ENCODE data around the gene KLF2. TPM values are rescaled to one million over a fixed set of nuclear protein-coding genes. Genes with fewer than 3 reads are reported as not detected.

The KLF2 gene
- polyA plus RNA-seq, 4 donors, result 1.1 to 25.4 (median 6.5) TPM

DNA sequence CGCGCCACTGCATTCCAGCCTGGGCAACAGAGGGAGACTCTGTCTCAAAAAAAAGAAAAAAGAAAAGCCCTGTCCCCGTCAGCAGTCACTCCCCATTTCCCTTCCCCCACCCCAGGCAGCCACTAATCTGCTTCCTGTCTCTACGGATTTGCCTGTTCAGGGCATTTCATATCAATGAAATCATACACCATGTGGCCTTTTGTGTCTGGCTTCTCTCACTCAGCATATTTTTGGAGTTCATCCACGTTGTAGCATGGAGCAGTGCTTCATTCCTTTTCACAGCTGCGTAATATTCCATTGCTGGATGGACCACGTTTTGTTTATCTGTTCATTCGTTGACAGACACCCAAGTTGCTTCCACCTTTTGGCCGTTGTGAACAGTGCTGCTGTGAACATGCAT is 36.1 kb upstream of the KLF2 start:
- H3K9me3 ChIP-seq (ENCODE audit: control insufficient read depth in 2 of 2, insufficient read depth in 1 of 2, low read depth in 1 of 2, low read length in 1 of 2), result no peaks in the 10 kb centered on the region
- no peak for FAIRE-seq
- H3K27me3 ChIP-seq (ENCODE audit: control insufficient read depth in 3 of 3, insufficient read depth in 3 of 3, low read length in 3 of 3), result peaks cover 0 to 6% (median 2%) of the 10 kb centered on the region in 3 donors
- H3K4me1 ChIP-seq (ENCODE audit: control insufficient read depth in 3 of 3, insufficient read depth in 2 of 3, low read depth in 1 of 3, low read length in 2 of 3), result peaks cover 0 to 15% (median 4%) of the 10 kb centered on the region in 3 donors
- 66 to 75% (median 68%) methylated on average over 9 of the region's 9 CpGs for WGBS, 3 donors
- H3K36me3 ChIP-seq (ENCODE audit: control insufficient read depth in 3 of 3, insufficient read depth in 2 of 3, low read depth in 1 of 3, low read length in 3 of 3), result no peaks in the 10 kb centered on the region
- H3K4me3 ChIP-seq (ENCODE audit: low read depth in 1 of 3, low read length in 3 of 3), result no peak overlapping the region
- no peak for DNase-seq
- no peak overlapping the region for H3K27ac ChIP-seq (ENCODE audit: low read depth in 1 of 3, low read length in 2 of 3)

DNA sequence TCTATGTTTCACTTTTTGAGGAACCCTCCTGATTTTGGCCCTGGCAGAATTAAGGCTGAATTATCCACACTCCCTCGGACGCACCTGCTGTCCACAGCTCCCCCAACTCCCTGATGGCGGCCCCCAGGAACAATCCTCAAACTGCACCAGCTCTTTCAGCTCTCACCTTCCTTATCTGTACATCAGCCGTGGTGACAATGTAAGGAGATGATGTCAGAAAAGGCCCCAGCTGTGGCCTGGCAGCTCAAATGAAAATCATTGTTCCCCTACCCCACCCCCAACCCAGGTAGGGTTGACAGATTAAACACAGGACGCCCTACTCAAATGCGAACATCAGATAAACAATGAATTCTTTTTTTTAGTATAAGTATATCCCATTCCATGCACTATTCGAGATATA is 35.0 kb upstream of the KLF2 start:
- Histone ChIP-seq H3K4me1 (ENCODE audit: control insufficient read depth in 3 of 3, insufficient read depth in 2 of 3, low read depth in 1 of 3, low read length in 2 of 3) (peaks cover 0 to 19% (median 0%) of the 10 kb centered on the region in 3 donors), H3K9me3 (ENCODE audit: control insufficient read depth in 2 of 2, insufficient read depth in 1 of 2, low read depth in 1 of 2, low read length in 1 of 2) (no peaks in the 10 kb centered on the region), H3K36me3 (ENCODE audit: control insufficient read depth in 3 of 3, insufficient read depth in 2 of 3, low read depth in 1 of 3, low read length in 3 of 3) (no peaks in the 10 kb centered on the region), H3K4me3 (ENCODE audit: low read depth in 1 of 3, low read length in 3 of 3) (no peak overlapping the region), H3K27me3 (ENCODE audit: control insufficient read depth in 3 of 3, insufficient read depth in 3 of 3, low read length in 3 of 3) (peaks cover 0 to 4% (median 2%) of the 10 kb centered on the region in 3 donors), H3K27ac (ENCODE audit: low read depth in 1 of 3, low read length in 2 of 3) (no peak overlapping the region)
- no peak for DNase-seq
- WGBS, 3 donors, result 70 to 78% (median 77%) methylated on average over 7 of the region's 7 CpGs
- no peak for FAIRE-seq

- DNase-seq, result no peak
- 78 to 84% (median 82%) methylated on average over 10 of the region's 10 CpGs for WGBS, 3 donors
- no peaks in the 10 kb centered on the region for H3K36me3 ChIP-seq (ENCODE audit: control insufficient read depth in 3 of 3, insufficient read depth in 2 of 3, low read depth in 1 of 3, low read length in 3 of 3)
- no peak overlapping the region for H3K27ac ChIP-seq (ENCODE audit: low read depth in 1 of 3, low read length in 2 of 3)
- no peak for FAIRE-seq
- H3K4me3 ChIP-seq (ENCODE audit: low read depth in 1 of 3, low read length in 3 of 3), result no peak overlapping the region
- H3K27me3 ChIP-seq (ENCODE audit: control insufficient read depth in 3 of 3, insufficient read depth in 3 of 3, low read length in 3 of 3), result peaks cover 0 to 4% (median 2%) of the 10 kb centered on the region in 3 donors
- peaks cover 0 to 19% (median 0%) of the 10 kb centered on the region in 3 donors for H3K4me1 ChIP-seq (ENCODE audit: control insufficient read depth in 3 of 3, insufficient read depth in 2 of 3, low read depth in 1 of 3, low read length in 2 of 3)
- no peaks in the 10 kb centered on the region for H3K9me3 ChIP-seq (ENCODE audit: control insufficient read depth in 2 of 2, insufficient read depth in 1 of 2, low read depth in 1 of 2, low read length in 1 of 2)
These were observed 33.9 kb upstream of the KLF2 start for GRCh38 chr19:16290692-16291091.

DNA sequence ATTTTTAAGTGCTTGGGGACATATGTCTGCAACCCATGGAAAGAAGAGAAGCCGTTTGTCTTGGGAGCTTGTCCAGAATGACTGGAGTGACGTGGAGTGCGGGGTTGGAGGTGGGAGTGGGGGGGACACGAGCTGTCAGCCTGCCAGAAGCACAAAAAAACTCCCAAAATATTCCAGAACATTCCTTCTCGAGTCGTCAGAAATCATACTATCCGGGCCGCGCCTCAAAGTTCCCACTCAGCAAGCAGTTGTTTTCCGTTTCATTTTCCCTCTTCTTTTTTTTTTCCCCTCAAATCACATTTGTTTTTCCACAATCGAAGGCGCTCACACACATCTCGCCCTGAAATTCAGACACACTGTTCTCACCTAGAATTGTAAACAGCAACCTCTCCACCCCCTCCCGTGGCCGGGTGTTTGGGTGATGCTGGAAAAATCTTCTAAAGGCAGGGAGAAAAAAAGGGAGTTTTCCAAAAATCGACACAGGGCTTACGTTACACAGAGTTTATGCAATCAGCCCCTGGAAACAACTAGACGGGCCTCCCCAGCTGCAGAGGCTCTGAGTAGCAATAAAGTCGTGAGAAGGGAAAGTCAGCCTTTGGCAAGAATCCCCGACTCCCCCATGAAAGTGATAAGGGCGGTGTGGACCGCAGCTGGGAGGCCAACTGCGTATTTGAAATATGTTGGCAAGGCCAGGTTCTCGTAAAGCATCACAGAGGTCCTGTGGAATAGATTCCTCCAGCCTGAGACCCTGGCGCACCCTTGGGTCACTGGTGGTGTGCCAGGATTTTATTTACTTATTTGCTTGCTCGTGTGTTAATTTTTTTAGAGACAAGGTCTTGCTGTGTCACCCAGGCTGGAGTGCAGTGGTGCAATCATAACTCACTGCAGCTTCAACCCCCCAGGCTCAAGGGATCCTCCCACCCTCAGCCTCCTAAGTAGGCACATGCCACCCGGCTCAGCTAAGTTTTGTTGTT is 31.2 kb upstream of the KLF2 start:
- Histone ChIP-seq H3K36me3 (ENCODE audit: control insufficient read depth in 3 of 3, insufficient read depth in 2 of 3, low read depth in 1 of 3, low read length in 3 of 3) (no peaks in the 10 kb centered on the region), H3K27me3 (ENCODE audit: control insufficient read depth in 3 of 3, insufficient read depth in 3 of 3, low read length in 3 of 3) (peaks cover 0 to 2% (median 0%) of the 10 kb centered on the region in 3 donors), H3K4me1 (ENCODE audit: control insufficient read depth in 3 of 3, insufficient read depth in 2 of 3, low read depth in 1 of 3, low read length in 2 of 3) (peaks cover 0 to 12% (median 0%) of the 10 kb centered on the region in 3 donors), H3K4me3 (ENCODE audit: low read depth in 1 of 3, low read length in 3 of 3) (peak overlapping the region in 1 of 3 donors; percentile 18), H3K27ac (ENCODE audit: low read depth in 1 of 3, low read length in 2 of 3) (peak overlapping the region; percentile 37 to 93 (median 86)), H3K9me3 (ENCODE audit: control insufficient read depth in 2 of 2, insufficient read depth in 1 of 2, low read depth in 1 of 2, low read length in 1 of 2) (no peaks in the 10 kb centered on the region)
- DNase-seq (peak; percentile 17 to 62), FAIRE-seq (no peak)
- 10 to 28% (median 26%) methylated on average over 27 of the region's 27 CpGs for WGBS, 3 donors

- H3K36me3 ChIP-seq (ENCODE audit: control insufficient read depth in 3 of 3, insufficient read depth in 2 of 3, low read depth in 1 of 3, low read length in 3 of 3), result no peaks in the 10 kb centered on the region
- peaks cover 0 to 12% (median 0%) of the 10 kb centered on the region in 3 donors for H3K4me1 ChIP-seq (ENCODE audit: control insufficient read depth in 3 of 3, insufficient read depth in 2 of 3, low read depth in 1 of 3, low read length in 2 of 3)
- no peaks in the 10 kb centered on the region for H3K9me3 ChIP-seq (ENCODE audit: control insufficient read depth in 2 of 2, insufficient read depth in 1 of 2, low read depth in 1 of 2, low read length in 1 of 2)
- FAIRE-seq (no peak), DNase-seq (no peak)
- no peaks in the 10 kb centered on the region for H3K27me3 ChIP-seq (ENCODE audit: control insufficient read depth in 3 of 3, insufficient read depth in 3 of 3, low read length in 3 of 3)
- H3K27ac ChIP-seq (ENCODE audit: low read depth in 1 of 3, low read length in 2 of 3), result no peak overlapping the region
- no peak overlapping the region for H3K4me3 ChIP-seq (ENCODE audit: low read depth in 1 of 3, low read length in 3 of 3)
- 65 to 73% (median 68%) methylated on average over 11 to 12 of the region's 12 CpGs for WGBS, 3 donors
These were observed 29.6 kb upstream of the KLF2 start for GRCh38 chr19:16295057-16295456.

DNA sequence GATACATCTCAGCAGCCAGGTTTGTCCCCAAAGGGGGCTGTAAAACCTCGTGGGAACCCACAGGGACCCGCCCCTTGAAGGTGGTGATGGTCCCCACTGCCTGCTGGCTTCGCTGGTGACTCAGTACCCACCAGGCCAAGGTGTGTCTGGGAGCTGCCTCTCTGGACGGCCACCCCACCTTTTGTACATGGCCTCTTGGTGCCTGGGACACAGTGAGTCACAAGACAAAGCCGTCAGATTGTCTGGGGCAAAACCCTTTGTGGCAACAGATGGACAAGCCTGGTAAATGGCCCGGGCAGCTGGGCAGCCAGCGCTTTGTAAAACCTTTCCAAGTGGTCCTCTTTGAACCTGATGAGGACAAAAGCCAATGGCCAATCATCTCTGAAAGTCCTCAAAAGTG is 27.9 kb upstream of the KLF2 start:
- peaks cover 0 to 12% (median 0%) of the 10 kb centered on the region in 3 donors for H3K4me1 ChIP-seq (ENCODE audit: control insufficient read depth in 3 of 3, insufficient read depth in 2 of 3, low read depth in 1 of 3, low read length in 2 of 3)
- no peaks in the 10 kb centered on the region for H3K27me3 ChIP-seq (ENCODE audit: control insufficient read depth in 3 of 3, insufficient read depth in 3 of 3, low read length in 3 of 3)
- H3K36me3 ChIP-seq (ENCODE audit: control insufficient read depth in 3 of 3, insufficient read depth in 2 of 3, low read depth in 1 of 3, low read length in 3 of 3), result no peaks in the 10 kb centered on the region
- no peaks in the 10 kb centered on the region for H3K9me3 ChIP-seq (ENCODE audit: control insufficient read depth in 2 of 2, insufficient read depth in 1 of 2, low read depth in 1 of 2, low read length in 1 of 2)
- FAIRE-seq, result no peak
- peak in 1 of 2 donors; percentile 27 for DNase-seq
- WGBS, 3 donors, result 51 to 74% (median 68%) methylated on average over 7 of the region's 7 CpGs
- H3K4me3 ChIP-seq (ENCODE audit: low read depth in 1 of 3, low read length in 3 of 3), result no peak overlapping the region
- H3K27ac ChIP-seq (ENCODE audit: low read depth in 1 of 3, low read length in 2 of 3), result no peak overlapping the region

GRCh38 chr19:16297575-16298178 is 26.9 kb upstream of the KLF2 start:
- Histone ChIP-seq H3K36me3 (ENCODE audit: control insufficient read depth in 3 of 3, insufficient read depth in 2 of 3, low read depth in 1 of 3, low read length in 3 of 3) (no peaks in the 10 kb centered on the region), H3K9me3 (ENCODE audit: control insufficient read depth in 2 of 2, insufficient read depth in 1 of 2, low read depth in 1 of 2, low read length in 1 of 2) (no peaks in the 10 kb centered on the region), H3K4me1 (ENCODE audit: control insufficient read depth in 3 of 3, insufficient read depth in 2 of 3, low read depth in 1 of 3, low read length in 2 of 3) (peaks cover 0 to 12% (median 0%) of the 10 kb centered on the region in 3 donors), H3K4me3 (ENCODE audit: low read depth in 1 of 3, low read length in 3 of 3) (no peak overlapping the region), H3K27me3 (ENCODE audit: control insufficient read depth in 3 of 3, insufficient read depth in 3 of 3, low read length in 3 of 3) (no peaks in the 10 kb centered on the region), H3K27ac (ENCODE audit: low read depth in 1 of 3, low read length in 2 of 3) (peak overlapping the region in 1 of 3 donors; percentile 46)
- DNase-seq (peak in 1 of 2 donors; percentile 69), FAIRE-seq (no peak)
- WGBS, 3 donors, result 48 to 76% (median 61%) methylated on average over 9 of the region's 9 CpGs

GRCh38 chr19:16298334-16298733 is 26.3 kb upstream of the KLF2 start:
- WGBS, 3 donors, result 83% methylated on average over 3 of the region's 3 CpGs
- H3K36me3 ChIP-seq (ENCODE audit: control insufficient read depth in 3 of 3, insufficient read depth in 2 of 3, low read depth in 1 of 3, low read length in 3 of 3), result no peaks in the 10 kb centered on the region
- DNase-seq (no peak), FAIRE-seq (no peak)
- H3K4me1 ChIP-seq (ENCODE audit: control insufficient read depth in 3 of 3, insufficient read depth in 2 of 3, low read depth in 1 of 3, low read length in 2 of 3), result peaks cover 0 to 8% (median 0%) of the 10 kb centered on the region in 3 donors
- no peaks in the 10 kb centered on the region for H3K9me3 ChIP-seq (ENCODE audit: control insufficient read depth in 2 of 2, insufficient read depth in 1 of 2, low read depth in 1 of 2, low read length in 1 of 2)
- H3K27me3 ChIP-seq (ENCODE audit: control insufficient read depth in 3 of 3, insufficient read depth in 3 of 3, low read length in 3 of 3), result no peaks in the 10 kb centered on the region
- H3K27ac ChIP-seq (ENCODE audit: low read depth in 1 of 3, low read length in 2 of 3), result no peak overlapping the region
- H3K4me3 ChIP-seq (ENCODE audit: low read depth in 1 of 3, low read length in 3 of 3), result no peak overlapping the region
